ENCODE data around the gene VWA5B1.

The VWA5B1 gene

GRCh38 chr1:20348326-20348915 lies 57.7 kb downstream of the VWA5B1 start:
- no peak for DNase-seq (ENCODE audit: low spot score)

GRCh38 chr1:20349561-20349960 lies 58.9 kb downstream of the VWA5B1 start:
- DNase-seq (ENCODE audit: low spot score), result no peak

GRCh38 chr1:20349971-20350370 lies 59.3 kb downstream of the VWA5B1 start:
- DNase-seq (ENCODE audit: low spot score), result no peak

- DNase-seq (ENCODE audit: low spot score), result no peak
These were observed 59.7 kb downstream of the VWA5B1 start for GRCh38 chr1:20350421-20350820.

DNA sequence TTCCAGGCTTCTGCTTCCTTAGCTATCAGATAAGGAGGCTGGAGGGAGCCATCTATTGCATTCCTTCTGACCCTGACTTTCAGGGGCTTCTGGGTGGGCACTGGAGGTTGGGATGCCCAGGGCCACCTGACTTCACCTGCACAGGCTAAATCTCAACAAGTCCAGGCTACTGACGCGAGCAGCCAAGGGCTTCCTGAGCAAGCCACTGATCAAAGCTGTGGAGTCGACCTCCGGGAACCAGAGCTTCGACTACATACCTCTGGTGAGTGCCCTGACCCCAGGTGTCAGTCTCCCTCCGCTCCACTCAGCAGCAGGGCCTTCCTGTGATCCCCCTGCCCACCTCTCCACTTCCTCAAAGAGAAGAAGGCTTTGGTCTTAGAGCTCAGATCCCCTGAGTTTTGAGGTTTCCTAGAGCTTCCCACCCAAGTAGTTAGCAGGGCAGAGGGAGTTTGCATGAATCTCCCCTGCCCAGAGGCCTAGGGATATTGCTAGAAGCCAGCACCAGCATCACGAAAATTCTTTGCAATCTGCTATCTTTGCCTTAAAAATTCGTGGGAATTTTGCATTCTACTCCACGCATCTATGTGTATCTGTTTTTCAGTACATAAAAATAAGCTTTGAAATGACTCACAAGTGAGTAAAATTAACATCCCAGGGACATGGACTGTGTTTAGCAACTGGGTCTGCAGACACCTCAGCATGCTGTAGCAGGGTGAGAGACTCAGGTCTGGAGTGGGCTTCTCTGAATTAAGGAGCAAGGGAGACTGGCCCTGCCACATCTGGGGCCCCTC lies 61.4 kb downstream of the VWA5B1 start:
- DNase-seq (ENCODE audit: low spot score), result no peak

DNA sequence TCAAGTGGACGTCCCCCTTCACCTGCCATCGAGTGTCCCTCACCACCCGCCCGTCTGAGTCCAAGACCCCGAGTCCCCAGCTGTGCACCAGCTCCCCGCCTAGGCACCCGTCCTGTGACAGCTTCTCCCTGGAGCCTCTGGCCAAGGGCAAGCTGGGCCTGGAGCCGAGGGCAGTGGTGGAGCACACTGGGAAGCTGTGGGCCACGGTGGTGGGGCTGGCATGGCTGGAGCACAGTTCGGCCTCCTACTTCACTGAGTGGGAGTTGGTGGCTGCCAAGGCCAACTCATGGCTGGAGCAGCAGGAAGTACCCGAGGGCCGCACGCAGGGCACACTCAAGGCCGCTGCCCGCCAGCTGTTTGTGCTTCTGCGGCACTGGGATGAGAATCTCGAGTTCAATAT lies 63.2 kb downstream of the VWA5B1 start:
- no peak for DNase-seq (ENCODE audit: low spot score)

GRCh38 chr1:20354610-20355009 lies 63.9 kb downstream of the VWA5B1 start:
- DNase-seq (ENCODE audit: low spot score), result no peak

DNA sequence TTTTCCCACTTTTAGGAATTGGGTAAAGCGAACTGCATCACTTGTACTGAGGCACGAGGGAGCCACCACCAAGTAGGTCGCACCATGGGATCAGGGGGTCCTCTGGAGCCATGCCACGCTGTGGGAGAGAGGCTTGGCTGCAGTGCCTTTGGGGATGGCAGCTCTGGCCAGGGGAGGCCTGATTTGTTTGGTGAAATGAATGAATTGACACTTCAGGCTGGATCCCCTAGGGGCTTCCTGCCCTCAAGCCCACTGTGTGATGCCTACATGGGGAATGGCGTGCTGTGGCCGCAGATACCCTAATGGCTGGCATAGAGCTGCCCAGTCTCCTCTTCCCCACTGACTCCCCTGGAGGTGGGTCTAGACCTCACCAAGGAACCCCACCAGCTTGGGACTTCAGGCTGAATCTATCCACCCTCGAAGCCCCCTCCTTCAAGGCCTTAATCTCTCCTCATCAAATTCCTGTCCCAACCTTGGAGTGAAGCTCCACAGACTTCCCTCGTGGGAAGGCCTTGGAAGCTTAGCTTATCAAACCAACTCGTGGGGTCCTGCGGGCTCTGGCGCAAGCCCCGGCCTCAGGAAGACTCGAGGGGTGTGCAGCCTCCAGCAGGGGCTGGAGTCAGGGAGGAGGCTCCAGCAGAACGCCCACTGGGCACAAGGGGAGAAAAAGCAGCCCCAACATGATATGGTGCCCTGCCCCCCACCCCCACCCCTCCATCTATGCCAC lies 64.6 kb downstream of the VWA5B1 start:
- DNase-seq (ENCODE audit: low spot score), result no peak

GRCh38 chr1:20355828-20356735 lies 65.4 kb downstream of the VWA5B1 start:
- no peak for DNase-seq (ENCODE audit: low spot score)

- DNase-seq (ENCODE audit: low spot score), result no peak
These were observed 66.3 kb downstream of the VWA5B1 start for GRCh38 chr1:20356850-20357459.

DNA sequence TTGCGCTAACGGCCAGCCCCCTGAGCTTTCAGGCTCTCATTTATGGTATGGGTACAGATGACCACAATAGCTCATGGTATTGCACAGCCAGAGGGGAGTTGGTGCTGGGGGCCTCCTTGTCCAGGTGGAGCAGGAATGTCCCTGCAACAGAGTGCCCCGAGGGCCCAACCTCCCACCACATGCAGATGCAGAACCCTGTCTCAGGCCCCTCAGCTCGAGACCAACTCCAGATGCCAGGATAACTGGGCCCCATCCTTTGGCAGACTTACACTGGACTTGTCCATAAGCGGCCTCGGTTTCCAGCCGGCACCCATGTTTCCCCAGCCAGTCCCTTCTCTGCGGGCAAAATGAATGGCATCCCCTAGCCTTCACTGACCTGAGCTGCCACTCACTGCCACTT lies 67.1 kb downstream of the VWA5B1 start:
- DNase-seq (ENCODE audit: low spot score), result no peak

DNA sequence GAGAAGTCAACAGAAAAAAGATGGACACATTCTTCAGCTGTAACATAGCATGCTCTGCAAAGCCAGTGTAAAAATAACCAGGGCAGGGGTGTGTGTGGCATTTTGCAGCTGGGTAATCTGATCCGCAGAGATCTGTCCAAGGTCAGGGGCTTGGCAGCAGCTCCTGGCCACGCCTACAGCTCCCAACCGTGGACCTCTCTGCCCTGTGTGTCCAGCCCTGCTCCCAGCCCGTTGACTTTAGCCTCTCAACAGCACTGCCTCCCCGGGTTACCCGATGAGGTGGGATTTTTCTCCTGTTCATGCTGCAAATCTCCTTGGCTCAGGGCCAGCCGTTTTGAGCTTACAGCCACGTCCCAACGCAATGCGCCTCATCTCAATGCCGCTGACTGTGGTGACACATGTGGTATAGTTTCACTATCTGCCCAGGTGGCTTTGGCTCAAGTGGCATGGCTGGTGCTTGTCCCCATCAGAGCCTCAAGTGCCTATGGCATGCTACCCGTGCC lies 68.1 kb downstream of the VWA5B1 start:
- no peak for DNase-seq (ENCODE audit: low spot score)

DNA sequence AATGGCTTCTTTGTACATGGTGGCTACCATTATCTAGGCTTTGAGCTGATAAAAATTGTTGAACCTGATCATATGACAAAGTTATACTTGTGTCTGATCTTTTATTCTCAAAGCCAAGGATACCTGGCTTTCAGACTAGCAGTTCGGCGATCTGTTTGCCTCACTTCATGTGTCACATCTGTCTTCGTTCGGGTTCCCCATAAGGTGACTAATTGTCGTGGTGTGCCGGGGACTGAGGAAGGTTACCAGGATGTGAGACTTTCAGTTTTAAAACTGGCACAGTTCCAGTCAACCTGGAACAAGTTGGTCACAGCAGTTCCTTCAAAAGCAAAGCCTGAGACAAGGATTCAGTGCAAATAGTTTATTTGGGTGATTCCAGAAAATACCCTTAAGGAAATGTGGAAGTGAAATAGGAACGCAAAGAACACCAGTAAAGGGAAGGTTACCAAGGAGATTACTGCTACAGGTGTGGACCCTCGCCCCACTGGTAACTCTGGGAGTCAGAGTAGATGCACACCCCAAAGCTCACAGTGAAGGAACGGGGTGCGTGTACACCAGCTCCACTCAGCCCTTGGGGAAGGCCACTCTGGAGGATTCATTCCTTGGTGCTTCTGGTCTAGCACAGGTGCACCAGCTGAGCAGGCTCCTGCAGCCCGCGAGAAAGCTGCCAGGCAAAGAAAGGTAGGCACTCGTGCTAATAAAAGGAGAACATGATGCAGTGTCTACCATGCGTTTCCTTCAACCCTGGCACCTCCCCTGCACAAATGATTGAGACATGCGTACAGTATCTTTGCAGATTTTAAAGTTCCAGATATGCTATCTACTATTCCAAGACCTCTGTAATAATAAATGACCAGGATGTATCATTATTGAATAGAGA lies 69.0 kb downstream of the VWA5B1 start:
- no peak for DNase-seq (ENCODE audit: low spot score)

DNA sequence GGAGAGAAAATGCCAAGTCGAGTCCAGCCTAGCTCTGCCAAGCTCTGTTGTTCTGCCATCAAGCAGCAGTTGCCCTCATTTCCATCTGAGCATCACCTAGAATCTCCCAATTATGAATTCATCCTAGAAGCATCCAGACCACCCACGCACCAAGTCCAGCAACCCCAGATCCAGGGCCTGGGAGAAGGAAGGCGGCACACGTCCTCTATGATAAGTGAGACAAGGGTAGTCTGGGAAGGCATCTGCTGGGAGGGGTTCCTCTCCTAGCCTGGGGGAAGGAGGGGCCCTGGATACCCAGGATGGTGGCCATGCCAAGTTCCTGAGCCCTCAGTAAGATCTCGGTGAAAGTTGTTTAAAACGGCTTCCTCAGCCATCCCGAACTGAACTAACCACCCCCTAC lies 70.7 kb downstream of the VWA5B1 start:
- DNase-seq (ENCODE audit: low spot score), result no peak

DNA sequence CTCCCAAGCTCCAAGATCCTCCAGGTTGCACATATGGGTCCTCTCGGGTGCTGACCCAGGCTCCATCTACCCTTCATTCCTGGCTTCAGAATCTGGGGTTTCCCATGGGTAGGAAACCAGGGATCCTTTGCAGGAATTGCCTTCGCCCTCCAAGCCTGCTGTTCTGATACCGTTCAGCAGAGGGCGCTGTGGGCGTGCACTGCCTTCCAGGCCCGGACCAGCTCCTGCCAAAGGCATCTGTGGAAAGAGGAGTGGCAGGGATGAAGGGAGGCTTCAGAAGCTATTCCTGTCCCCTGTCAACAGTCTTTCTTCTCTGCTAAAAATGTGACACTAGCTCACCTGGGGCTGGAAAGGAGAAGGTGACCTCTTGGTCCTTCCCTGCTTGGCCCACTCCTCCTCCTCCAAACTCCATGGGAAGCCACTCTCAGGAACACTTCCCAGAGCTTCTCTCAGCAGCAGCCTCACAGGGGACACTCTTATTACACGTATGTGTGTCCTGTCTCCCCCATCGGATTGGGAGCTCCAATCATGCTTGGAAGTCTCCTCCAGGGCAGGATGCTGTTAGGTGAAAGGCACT lies 71.2 kb downstream of the VWA5B1 start:
- peak; percentile 17 for DNase-seq (ENCODE audit: low spot score)

- no peak for DNase-seq (ENCODE audit: low spot score)
These were observed 72.2 kb downstream of the VWA5B1 start for GRCh38 chr1:20362856-20363255.

DNA sequence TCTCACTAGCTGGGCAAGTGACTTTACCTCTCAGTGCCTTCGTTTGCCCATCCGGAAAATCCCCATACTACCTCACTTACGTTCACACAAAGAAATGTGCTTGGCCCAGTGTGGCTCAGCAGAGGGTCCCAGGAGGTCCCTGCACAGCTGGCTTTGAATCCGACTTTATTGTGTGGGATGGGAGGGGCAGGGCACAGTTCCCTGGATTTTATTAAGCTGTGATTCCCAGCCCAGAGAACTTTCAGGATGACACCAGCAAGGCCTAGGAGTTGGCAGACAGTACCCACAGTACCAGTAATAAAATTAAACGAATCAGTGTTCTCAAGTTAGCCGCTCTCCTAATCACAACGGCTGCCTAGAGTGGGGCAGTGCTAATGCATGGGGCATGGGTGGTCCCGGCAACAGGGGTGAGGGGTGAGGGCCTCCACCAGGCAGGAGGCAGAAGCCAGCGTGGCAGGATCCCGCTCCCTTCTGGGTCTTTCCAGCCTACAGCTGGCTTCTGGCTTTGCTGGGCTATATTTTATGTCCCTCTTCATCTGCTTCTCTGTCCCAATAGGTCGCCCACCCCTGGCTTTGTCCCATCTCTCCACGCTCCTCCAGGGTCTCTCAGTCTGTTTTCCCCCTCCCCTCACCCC lies 74.9 kb downstream of the VWA5B1 start:
- no peak for DNase-seq (ENCODE audit: low spot score)

GRCh38 chr1:20366056-20366462 lies 75.4 kb downstream of the VWA5B1 start:
- DNase-seq (ENCODE audit: low spot score), result no peak

DNA sequence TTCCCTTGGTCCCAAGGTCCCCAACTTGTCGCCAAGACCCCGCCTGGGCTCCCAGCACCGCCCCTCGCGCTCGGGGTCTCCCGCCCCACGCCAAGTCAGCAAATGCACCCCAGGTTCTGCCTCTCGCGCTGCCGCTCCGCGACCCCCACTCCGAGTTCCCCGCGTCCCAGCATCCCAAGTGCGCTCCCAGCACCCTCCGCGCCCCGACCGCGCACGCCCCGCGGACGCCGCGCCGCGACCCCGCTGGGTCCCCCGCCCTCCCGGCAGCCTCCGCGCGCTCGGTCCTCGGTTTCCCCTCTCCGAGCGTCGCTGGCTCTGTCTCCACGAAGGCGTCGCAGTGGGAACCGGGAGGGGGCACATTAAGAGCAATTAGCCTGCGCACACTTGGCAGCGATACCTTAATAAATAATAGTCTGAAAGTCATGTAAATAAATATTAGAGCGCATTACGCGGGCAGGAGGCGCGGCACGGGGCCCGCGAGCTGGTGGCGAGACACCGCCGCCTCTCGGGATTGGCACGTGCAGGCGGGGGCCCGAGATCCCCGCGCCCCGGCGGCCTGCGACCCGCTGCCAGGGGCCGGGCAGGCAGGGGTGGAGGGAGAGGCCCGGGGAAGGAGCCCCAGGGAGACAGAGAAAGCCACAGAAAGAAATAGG lies 75.9 kb downstream of the VWA5B1 start:
- DNase-seq (ENCODE audit: low spot score), result no peak
